ENCODE data around the gene ITGAL.

ITGAL gene

DNA sequence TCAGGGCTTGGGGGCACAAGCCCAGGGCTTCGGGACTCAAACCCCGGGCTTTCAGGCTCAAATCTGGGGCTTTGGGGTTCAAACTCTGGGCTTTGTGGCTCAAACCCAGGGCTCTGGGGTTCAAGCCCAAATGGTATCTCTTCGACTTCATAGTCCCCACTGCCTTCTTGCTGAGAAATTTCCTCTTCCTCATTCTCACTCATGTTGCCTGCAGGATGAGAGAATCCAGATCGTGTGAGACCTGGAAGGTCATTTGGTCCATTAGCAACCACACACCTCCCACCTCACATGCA lies 53.2 kb downstream of the ITGAL start:
- Mint-ChIP-seq H3K27me3 (no peaks in the 10 kb centered on the region), H3K9me3 (ENCODE audit: low read depth) (no peaks in the 10 kb centered on the region), H3K36me3 (peaks cover 5% of the 10 kb centered on the region), H3K4me3 (peak overlapping the region; percentile 87), H3K27ac (no peak overlapping the region), H3K4me1 (ENCODE audit: low read depth) (peaks cover 23% of the 10 kb centered on the region)

DNA sequence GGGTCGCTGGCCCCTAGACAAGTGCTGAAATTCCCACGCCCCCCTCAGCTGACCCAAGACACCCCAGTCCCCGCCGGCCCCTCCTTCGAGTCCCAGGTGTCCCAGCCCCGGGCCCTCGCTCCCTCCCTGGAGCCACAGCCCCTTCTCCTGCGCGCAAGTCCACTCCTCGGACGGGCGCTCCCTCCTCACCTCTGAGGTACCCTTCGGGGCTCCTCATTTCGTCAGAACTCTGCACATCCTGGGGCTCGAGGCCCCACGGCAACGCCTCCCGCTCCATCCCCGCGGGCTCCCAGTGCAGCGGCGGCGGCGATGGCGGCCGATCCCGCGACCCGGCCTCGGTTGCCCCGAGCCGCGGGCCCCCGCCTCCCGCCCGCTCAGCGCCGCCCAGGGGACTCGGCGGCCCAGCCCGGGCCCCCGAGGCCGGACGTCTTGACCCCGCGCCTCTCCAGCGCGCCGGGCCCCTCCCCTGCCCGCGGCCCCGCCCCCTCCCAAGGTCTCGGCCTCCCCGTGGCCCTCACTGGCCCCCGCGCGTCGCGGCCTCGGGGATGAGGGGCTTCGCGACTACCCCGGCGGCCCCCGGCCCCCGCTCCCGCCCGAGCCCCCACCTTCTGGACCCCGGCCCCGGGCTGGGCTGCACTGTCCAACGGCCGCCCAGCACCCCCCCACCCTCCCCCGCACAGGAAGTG lies 53.7 kb downstream of the ITGAL start, which contains the start of gene ZNF768:
Gene ZNF768 (minus strand): TSS at position 430 of the 686 bp plus-strand sequence. CDS start 153 bp downstream, at position 277.
- H3K36me3 Mint-ChIP-seq = peaks cover 5% of the 10 kb centered on the region
- no peaks in the 10 kb centered on the region for H3K27me3 Mint-ChIP-seq
- H3K4me1 Mint-ChIP-seq (ENCODE audit: low read depth) = peaks cover 23% of the 10 kb centered on the region
- no peaks in the 10 kb centered on the region for H3K9me3 Mint-ChIP-seq (ENCODE audit: low read depth)
- peak within 1 kb of the TSS; percentile 87 for H3K4me3 Mint-ChIP-seq
- peak within 1 kb of the TSS; percentile 69 for H3K27ac Mint-ChIP-seq

DNA sequence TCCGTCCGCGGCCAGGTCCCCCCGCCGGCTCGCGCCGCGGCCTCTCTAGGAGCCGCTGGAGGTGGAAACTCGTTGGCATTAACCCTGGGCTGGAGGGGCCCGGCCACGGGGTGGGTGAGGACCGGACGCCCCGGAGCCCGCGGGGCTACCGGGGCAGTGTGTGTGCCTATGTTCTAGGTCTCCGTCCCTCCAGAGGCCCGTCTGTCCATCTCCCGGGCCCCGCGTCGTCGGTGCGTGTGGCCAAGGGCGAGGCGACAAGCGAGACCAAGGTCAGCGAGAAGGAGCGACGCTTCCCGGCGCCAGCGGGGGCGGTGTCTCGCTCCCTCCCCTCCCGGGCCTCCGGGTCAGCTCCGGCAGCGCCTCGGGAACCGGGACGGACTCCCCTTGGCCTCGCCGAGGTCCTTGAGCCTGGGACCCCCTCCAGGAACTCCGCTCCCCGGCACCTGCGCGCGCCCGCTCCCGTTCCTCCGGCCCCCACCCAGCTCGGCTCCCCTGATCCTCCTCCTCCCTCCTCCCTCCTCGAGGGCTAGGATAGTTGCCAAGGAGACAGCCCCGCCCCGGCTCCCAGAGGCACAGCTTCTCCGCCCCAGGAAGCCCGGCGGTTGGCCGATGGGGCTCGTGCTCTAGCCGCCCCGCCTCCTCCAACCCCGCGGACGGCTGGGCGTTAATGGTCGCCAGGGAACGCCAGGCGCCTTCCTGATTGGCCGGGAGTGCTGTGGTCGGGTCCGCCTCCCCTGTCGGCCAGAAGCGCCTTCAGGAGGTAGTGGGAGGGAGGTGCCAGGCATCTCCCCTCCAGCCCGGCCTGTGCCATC lies 54.5 kb downstream of the ITGAL start:
- Mint-ChIP-seq H3K4me1 (ENCODE audit: low read depth) (peaks cover 23% of the 10 kb centered on the region), H3K27ac (peak overlapping the region; percentile 69), H3K4me3 (peak overlapping the region; percentile 84)

DNA sequence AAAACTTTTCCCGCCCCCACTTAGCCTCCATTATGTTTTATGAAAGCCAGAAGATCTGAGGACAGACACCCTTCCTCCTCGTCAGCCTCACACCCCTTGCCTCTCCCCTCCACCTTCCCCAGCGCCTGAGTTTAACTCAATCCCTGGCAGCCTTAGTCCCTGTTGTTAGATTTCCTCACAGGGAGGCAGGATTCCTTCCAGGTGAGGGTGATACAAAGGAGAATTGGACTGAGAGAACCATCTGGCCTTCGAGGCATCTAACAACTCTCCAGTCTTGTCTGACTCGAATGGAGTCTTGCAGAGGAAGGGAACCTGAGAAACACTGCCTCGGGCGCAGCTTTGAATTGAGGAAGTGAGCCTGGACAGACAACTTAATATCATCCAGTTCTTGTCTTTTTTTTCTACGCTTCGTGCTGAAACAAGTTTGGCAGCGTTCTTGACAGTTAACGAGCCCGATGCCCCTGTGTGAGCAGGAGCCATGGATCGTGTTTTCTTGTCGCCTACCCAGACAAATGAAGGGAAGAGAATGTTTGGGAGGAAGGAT lies 55.2 kb downstream of the ITGAL start:
- Mint-ChIP-seq H3K27ac (peak overlapping the region; percentile 69), H3K9me3 (ENCODE audit: low read depth) (no peaks in the 10 kb centered on the region), H3K27me3 (no peaks in the 10 kb centered on the region), H3K36me3 (no peaks in the 10 kb centered on the region), H3K4me3 (peak overlapping the region; percentile 84), H3K4me1 (ENCODE audit: low read depth) (peaks cover 20% of the 10 kb centered on the region)

More for the DNA sequence above, 54.5 kb downstream of the ITGAL start:
- Mint-ChIP-seq H3K9me3 (ENCODE audit: low read depth) (no peaks in the 10 kb centered on the region), H3K27me3 (no peaks in the 10 kb centered on the region), H3K36me3 (peaks cover 4% of the 10 kb centered on the region)

DNA sequence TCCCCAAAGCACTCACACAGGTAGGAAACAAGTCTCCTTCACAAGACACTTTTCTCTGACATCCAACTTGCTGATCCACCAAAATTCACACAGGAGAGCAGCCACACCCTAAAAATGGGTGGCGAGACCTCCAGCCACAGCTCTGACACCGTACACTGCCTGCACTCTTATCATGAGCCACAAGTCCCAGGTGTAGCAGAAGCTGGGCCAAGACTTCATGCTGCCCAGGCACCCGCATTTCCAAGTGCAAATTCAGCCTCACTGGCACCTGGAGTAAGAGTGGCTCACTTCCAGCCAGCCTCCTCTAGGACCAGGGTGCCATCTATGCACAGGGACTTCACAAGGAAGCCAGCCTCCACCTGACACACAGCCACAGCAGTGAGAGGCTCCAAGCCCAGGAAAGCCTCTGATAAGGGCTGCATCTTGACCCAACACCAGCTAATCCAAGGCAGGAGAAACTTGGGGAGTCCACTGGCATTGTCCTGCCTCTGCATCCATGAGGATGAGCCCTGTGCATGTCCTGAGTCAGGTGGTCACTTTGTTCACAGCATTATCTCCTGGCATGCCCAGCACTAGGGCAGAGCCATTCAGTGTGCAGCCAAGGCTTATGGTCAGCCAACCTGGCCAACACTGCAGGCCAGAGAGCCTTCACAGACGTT lies 56.4 kb downstream of the ITGAL start:
- peaks cover 25% of the 10 kb centered on the region for H3K4me1 Mint-ChIP-seq (ENCODE audit: low read depth)
- no peaks in the 10 kb centered on the region for H3K9me3 Mint-ChIP-seq (ENCODE audit: low read depth)
- H3K27ac Mint-ChIP-seq = peak overlapping the region; percentile 81
- H3K27me3 Mint-ChIP-seq = no peaks in the 10 kb centered on the region
- no peak overlapping the region for H3K4me3 Mint-ChIP-seq
- no peaks in the 10 kb centered on the region for H3K36me3 Mint-ChIP-seq

DNA sequence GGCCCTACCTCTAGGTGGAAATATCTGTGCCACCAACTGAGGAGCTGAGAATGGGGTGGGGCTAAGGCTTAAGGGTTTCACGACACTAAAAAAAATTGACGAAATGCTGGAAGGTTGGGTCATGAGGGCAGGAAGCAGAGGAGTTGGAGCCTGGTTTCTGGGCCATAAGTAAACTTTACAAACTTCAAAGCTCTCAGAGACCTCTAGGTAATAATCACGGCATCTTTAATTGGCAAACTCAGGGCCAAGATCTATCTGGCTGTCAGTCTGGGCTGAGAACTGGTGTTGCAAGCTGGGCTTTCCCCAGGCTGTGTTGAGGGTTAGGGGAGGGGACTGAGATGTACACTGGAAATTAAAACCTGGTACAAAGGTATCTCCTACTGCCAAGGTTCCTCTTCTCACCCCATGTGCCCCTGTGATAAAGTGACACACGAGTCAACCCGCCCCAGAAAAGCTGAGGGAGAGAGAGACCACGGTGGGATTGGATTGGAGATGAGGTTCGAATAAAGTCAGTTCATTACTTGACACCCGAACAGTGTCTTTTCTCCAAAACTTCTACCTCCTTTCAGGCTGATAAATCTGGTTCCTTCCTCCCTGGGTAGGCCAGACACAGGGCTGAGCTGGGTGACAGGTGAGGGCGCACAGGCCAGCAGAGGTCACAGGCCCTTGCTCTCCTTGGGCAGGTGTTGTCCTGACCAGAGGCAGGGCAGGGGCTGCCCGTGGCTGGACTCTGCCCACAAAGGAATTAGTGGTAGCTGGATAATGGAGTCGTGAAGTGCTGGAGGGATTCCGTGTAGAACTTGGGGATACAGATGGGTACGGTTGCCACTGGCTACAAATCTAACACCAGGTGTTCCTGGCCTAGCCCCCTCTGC lies 57.9 kb downstream of the ITGAL start:
- Mint-ChIP-seq H3K9me3 (ENCODE audit: low read depth) (no peaks in the 10 kb centered on the region), H3K36me3 (no peaks in the 10 kb centered on the region), H3K27ac (peak overlapping the region; percentile 28), H3K4me3 (no peak overlapping the region), H3K27me3 (no peaks in the 10 kb centered on the region), H3K4me1 (ENCODE audit: low read depth) (peaks cover 29% of the 10 kb centered on the region)

DNA sequence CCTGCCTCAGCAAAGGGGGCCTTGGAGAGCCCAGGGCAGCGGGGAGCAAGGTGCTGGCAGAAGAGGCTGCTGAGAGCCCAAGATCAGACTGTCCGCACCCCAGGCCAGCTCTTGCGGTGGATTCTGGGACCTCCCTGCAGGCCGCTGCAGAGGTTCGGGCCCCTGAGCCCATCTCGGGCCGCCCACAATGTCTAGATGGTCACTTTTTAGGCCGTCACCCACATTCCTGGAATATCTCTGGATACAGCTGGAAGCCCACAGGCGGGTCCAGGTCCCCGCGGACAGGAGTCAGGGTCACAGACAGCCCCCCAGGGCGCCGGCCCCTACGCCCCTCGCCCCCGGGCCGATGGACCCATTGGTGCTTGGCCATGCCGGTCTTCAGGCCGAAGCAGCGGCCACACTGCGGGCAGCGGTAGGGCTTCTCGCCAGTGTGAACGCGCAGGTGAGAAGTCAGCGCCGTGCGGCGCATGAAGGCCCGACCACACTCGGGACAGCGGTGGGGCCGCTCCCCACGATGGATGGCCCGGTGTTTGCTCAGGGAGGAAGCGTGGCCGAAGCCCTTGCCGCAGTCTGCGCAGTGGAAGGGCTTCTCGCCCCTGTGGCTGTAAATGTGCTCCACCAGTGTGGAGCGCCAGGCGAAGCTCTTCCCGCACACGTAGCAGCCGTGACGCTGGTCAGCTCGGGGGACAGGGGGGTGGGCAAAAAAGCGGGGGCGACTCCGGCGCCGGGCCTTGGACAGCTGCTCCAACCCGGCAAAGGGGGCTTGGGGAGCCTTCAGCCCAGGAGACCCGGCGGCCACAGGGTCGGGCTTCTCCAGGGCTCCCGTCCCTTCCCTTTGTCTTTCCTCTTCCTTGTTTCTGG lies 60.0 kb downstream of the ITGAL start:
- no peaks in the 10 kb centered on the region for H3K9me3 Mint-ChIP-seq (ENCODE audit: low read depth)
- peaks cover 4% of the 10 kb centered on the region for H3K36me3 Mint-ChIP-seq
- peak overlapping the region; percentile 61 for H3K27ac Mint-ChIP-seq
- peak overlapping the region; percentile 81 for H3K4me3 Mint-ChIP-seq
- peaks cover 41% of the 10 kb centered on the region for H3K4me1 Mint-ChIP-seq (ENCODE audit: low read depth)
- no peaks in the 10 kb centered on the region for H3K27me3 Mint-ChIP-seq

DNA sequence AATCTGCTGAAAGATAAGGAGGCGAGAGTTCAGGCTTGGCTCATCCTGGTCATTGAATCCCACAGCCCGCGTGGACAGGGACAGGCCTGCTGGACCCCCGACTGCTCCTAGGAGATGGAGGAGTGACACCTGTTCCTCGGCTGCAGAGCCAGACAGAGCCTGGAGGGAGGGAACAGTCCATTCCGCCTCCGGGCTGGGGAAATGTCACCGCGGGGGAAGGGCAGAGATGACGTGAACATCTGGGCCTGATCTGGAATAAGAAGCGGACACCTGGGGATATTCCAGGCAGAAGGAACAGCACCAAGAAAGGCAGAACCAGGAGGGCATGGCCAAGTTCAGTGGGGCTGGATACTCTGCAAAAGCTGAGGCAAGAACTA lies 60.6 kb downstream of the ITGAL start:
- H3K9me3 Mint-ChIP-seq (ENCODE audit: low read depth) = no peaks in the 10 kb centered on the region
- H3K4me3 Mint-ChIP-seq = peak overlapping the region; percentile 81
- peaks cover 6% of the 10 kb centered on the region for H3K36me3 Mint-ChIP-seq
- no peaks in the 10 kb centered on the region for H3K27me3 Mint-ChIP-seq
- peak overlapping the region; percentile 61 for H3K27ac Mint-ChIP-seq
- H3K4me1 Mint-ChIP-seq (ENCODE audit: low read depth) = peaks cover 38% of the 10 kb centered on the region

DNA sequence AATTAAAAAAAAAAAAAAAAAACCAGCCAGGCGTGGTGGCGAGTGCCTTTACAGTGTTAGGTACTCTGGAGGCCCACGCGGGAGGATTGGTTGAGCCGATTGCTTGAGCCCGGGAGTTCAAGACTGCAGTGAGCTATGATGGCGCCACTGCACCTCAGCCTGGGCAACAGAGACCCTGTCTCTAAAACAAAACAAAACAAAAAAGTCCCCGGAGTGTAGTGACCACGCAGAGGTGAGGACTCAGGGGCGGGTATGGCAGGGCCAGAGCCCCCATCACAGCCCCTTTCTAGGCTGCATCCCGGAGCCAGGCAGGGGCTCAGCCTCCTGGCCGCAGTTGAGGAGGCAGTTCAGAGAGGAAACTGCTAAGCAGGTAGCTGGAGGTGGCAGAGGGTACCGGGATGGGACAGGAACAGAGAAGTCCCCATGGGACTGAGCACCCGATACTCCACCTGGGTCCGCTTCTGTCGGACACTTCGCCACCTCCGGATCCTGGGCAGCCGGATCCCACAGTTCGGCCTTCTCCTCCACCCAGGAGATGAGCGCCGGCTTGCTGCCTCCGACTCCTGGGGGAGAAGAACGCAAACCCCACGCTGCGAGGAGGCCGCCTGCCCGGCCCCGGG lies 61.3 kb downstream of the ITGAL start:
- H3K27ac Mint-ChIP-seq = peak overlapping the region; percentile 92
- no peaks in the 10 kb centered on the region for H3K27me3 Mint-ChIP-seq
- H3K4me3 Mint-ChIP-seq = peak overlapping the region; percentile 97
- H3K36me3 Mint-ChIP-seq = peaks cover 6% of the 10 kb centered on the region
- no peaks in the 10 kb centered on the region for H3K9me3 Mint-ChIP-seq (ENCODE audit: low read depth)
- peaks cover 37% of the 10 kb centered on the region for H3K4me1 Mint-ChIP-seq (ENCODE audit: low read depth)

DNA sequence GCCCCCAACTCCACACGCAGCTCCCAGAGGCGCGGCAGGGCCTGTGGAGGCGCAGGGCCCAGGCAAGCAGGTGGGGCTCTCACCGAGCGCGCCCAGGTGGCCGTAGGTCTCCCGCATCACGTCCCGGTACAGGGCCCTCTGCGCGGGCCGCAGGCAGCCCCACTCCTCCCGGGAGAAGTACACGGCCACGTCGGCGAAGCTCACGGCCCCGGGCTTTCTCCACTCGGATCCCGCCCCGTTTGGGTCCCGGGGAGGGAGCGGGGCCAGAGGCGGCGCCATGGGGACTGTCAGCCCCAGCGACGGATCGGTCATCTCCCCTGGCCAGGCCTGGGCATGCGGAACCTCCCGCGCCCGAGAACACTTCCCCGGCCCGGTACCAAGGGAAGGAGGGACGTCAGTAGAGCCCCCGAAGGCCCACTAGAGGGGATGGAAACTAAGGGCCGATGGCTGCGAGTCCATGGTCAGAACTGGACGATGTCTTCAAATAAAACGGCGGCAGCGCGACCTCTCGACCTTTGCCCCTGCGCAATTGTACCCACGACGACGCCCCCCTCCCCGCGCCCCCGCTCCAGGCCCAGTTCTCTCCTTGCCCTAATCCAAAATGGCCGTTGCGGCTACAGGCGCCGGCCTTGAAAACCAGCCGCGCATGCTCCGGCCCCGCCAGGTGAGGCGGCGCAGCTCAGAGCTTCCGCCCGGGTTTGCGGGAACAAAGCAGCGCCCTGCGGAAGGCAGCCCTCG lies 62.0 kb downstream of the ITGAL start, which contains the start of gene ZNF747:
Gene ZNF747 (minus strand): TSS at position 491 of the 738 bp plus-strand sequence. CDS start 179 bp downstream, at position 312.
- no peaks in the 10 kb centered on the region for H3K9me3 Mint-ChIP-seq (ENCODE audit: low read depth)
- H3K27ac Mint-ChIP-seq = peak within 1 kb of the TSS; percentile 99
- H3K4me3 Mint-ChIP-seq = peak within 1 kb of the TSS; percentile 97
- H3K4me1 Mint-ChIP-seq (ENCODE audit: low read depth) = peaks cover 39% of the 10 kb centered on the region
- peaks cover 6% of the 10 kb centered on the region for H3K36me3 Mint-ChIP-seq
- no peaks in the 10 kb centered on the region for H3K27me3 Mint-ChIP-seq

DNA sequence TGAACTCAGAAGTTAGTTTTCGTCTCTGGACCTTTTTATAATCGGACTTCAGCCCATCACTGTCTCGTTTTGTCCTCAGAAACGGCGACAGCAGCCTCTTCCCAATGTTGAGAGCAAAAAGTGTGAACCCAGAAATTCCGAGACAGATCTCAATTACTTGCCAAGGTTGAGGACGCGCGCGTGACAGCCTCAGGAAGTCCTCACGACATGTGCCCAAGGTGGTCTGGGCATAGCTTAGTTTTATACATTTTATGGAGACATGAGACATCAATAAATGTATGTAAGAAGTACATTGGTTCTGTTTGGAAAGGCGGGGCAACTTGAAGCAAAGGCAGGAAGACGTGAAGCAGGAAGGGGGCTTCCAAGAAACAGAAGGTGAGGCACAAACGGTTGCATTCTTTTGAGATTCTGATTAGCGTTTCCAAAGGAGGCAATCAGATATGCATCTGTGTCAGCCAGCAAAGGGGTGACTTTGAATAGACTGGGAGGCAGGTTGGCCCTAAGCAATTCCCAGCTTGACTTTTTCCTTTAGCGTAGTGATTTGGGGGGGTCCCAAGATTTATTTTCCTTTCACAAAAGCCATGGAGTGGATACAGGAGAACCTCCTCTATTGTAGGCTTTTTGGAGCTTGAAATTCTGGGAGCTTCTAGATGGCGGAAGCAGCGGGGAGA lies 62.7 kb downstream of the ITGAL start:
- H3K27me3 Mint-ChIP-seq = no peaks in the 10 kb centered on the region
- no peaks in the 10 kb centered on the region for H3K9me3 Mint-ChIP-seq (ENCODE audit: low read depth)
- H3K36me3 Mint-ChIP-seq = peaks cover 6% of the 10 kb centered on the region
- H3K27ac Mint-ChIP-seq = peak overlapping the region; percentile 99
- peak overlapping the region; percentile 97 for H3K4me3 Mint-ChIP-seq
- H3K4me1 Mint-ChIP-seq (ENCODE audit: low read depth) = peaks cover 35% of the 10 kb centered on the region

DNA sequence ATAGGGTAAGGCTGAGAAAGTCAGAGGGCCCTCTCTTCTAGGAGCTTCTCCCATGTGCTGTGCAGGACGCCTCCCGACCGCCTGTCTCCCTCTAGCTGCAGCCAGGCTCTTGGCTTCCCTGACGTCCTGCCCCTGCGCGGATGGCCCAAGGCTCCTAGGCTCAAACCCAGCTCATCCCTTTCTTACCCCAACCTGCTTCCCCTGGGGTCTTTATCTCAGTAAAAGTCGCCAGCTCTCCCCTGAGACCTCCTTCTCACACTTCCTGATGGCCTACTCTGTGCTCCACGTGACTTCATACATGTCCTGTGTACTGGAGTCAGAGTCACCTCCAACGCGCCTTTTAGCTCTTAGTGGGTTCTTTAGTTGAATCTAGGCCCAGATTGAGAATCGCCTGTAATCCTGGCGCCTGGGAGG lies 63.2 kb downstream of the ITGAL start:
- Mint-ChIP-seq H3K27me3 (no peaks in the 10 kb centered on the region), H3K27ac (peak overlapping the region; percentile 99), H3K4me1 (ENCODE audit: low read depth) (peaks cover 33% of the 10 kb centered on the region), H3K9me3 (ENCODE audit: low read depth) (no peaks in the 10 kb centered on the region), H3K4me3 (peak overlapping the region; percentile 97), H3K36me3 (peaks cover 6% of the 10 kb centered on the region)
